Measurements from ENCODE around the gene CDK11B.
"Not testable (repeated sequence)": the region's sequence is repeated elsewhere in the genome, so short reads cannot be mapped to it uniquely, and the experiment has no call there.

The CDK11B gene

GRCh38 chr1:1662392-1662791, 3.6 kb upstream of the CDK11B start:
- not testable (repeated sequence) for DNase-seq (ENCODE audit: low read depth in 2 of 2)

GRCh38 chr1:1648265-1648664, 10.5 kb downstream of the CDK11B start:
- not testable (repeated sequence) for DNase-seq (ENCODE audit: low read depth in 2 of 2)

GRCh38 chr1:1647567-1648241, 11.1 kb downstream of the CDK11B start:
- DNase-seq (ENCODE audit: low read depth in 2 of 2) = not testable (repeated sequence)

GRCh38 chr1:1646326-1646725, 12.5 kb downstream of the CDK11B start:
- not testable (repeated sequence) for DNase-seq (ENCODE audit: low read depth in 2 of 2)

GRCh38 chr1:1640711-1641461, 17.9 kb downstream of the CDK11B start:
- DNase-seq (ENCODE audit: low read depth in 2 of 2) = not testable (repeated sequence)

GRCh38 chr1:1640081-1640480, 18.7 kb downstream of the CDK11B start:
- not testable (repeated sequence) for DNase-seq (ENCODE audit: low read depth in 2 of 2)

- not testable (repeated sequence) for DNase-seq (ENCODE audit: low read depth in 2 of 2)
Measured at GRCh38 chr1:1639368-1639767, 19.4 kb downstream of the CDK11B start.

- not testable (repeated sequence) for DNase-seq (ENCODE audit: low read depth in 2 of 2)
Measured at GRCh38 chr1:1638528-1638927, 20.3 kb downstream of the CDK11B start.

GRCh38 chr1:1637479-1637875, 21.3 kb downstream of the CDK11B start:
- DNase-seq (ENCODE audit: low read depth in 2 of 2) = not testable (repeated sequence)

- not testable (repeated sequence) for DNase-seq (ENCODE audit: low read depth in 2 of 2)
Measured at GRCh38 chr1:1636621-1637478, 22.0 kb downstream of the CDK11B start.

- not testable (repeated sequence) for DNase-seq (ENCODE audit: low read depth in 2 of 2)
Measured at GRCh38 chr1:1634613-1635012, 24.2 kb downstream of the CDK11B start.

GRCh38 chr1:1633409-1633808, 25.4 kb downstream of the CDK11B start:
- DNase-seq (ENCODE audit: low read depth in 2 of 2) = not testable (repeated sequence)

- no peak for DNase-seq (ENCODE audit: low read depth in 2 of 2)
Measured at GRCh38 chr1:1631782-1632420, 26.9 kb downstream of the CDK11B start, which contains the start of gene MMP23B. MMP23B (plus strand) TSS chr1:1632173; CDS start chr1:1632219, 46 bp downstream.

GRCh38 chr1:1630965-1631781, 27.6 kb downstream of the CDK11B start:
- DNase-seq (ENCODE audit: low read depth in 2 of 2) = no peak

- peak; percentile 84 to 86 for DNase-seq (ENCODE audit: low read depth in 2 of 2)
Measured at GRCh38 chr1:1630191-1630964, 28.4 kb downstream of the CDK11B start.

GRCh38 chr1:1629430-1630190, 29.2 kb downstream of the CDK11B start:
- DNase-seq (ENCODE audit: low read depth in 2 of 2) = peak; percentile 48 to 58

- no peak for DNase-seq (ENCODE audit: low read depth in 2 of 2)
Measured at GRCh38 chr1:1628754-1629429, 29.9 kb downstream of the CDK11B start.
